Stimulated activated CD8-positive, alpha-beta memory T cell treated with anti-CD3 and anti-CD28 coated beads, Interleukin-4, amount 100 ng/mL, for 4 hours (primary cell): ENCODE data around the gene PPP1R3G.
"Not testable (repeated sequence)": the region's sequence is repeated elsewhere in the genome, so short reads cannot be mapped to it uniquely, and the experiment has no call there.

Experiments
- DNase-seq, 2 donors: peaks; one replicate each; pipeline ENCODE4 v3.0.0-alpha.2; 2020; ENCODE audit warnings: low read depth in 2 of 2, low spot score in 1 of 2

The PPP1R3G gene

GRCh38 chr6:5116243-5116991, 31.3 kb downstream of the PPP1R3G start:
- no peak for DNase-seq

DNA sequence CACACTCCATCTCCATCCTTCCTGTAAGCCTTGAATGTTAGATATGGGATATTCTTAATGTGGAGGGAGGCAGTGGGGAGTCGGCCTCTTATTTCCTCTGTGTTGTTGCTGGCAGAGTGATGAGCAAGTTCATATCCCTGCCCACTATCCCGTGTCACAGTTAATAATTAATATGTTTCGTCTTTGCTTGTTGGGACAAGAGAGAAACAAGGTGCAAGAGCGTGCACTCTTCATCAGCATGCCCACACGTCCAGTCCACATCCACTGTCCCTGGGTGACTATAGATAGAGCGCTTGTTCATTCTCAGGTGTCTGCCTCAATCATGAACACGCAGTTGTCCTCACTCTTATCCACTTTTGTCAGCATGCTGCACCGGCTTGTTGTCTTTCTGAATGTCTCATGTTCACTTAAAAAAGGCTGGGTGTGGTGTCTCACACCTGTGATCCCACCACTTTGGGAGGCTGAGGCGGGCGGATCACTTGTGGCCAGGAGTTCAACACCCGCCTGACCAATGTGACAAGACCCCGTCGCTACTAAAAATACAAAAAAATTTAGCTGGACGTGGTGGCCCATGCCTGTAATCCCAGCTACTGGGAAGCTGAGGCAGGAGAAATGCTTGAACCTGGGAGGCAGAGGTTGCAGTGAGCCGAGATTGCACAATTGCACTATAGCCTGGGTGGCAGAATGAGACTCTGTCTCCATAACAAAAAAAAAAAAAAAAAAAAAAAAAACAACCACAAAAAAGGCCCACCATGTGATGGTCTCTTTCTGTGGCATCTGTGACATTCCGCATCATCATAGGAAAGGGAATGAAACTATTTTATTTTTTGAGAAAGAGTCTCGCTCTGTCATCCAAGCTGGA, 34.2 kb downstream of the PPP1R3G start:
- DNase-seq: no peak

DNA sequence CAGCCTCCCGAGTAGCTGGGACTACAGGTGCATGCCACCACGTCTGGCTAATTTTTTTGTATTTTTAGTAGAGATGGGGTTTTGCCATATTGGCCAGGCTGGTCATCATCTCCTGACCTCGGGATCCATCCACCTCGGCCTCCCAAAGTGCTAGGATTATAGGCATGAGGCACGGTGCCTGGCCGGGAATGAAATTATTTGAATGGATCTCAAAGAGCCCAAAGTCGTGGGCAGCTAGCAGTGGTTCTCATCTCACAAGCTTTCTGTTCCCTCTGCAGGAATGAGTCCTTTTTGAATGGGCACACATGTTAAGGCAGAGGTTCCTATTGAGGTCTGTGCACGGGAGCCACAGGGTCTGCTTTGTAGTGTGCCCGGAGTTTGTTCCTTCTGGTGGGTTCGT, 34.9 kb downstream of the PPP1R3G start:
- no peak for DNase-seq

DNA sequence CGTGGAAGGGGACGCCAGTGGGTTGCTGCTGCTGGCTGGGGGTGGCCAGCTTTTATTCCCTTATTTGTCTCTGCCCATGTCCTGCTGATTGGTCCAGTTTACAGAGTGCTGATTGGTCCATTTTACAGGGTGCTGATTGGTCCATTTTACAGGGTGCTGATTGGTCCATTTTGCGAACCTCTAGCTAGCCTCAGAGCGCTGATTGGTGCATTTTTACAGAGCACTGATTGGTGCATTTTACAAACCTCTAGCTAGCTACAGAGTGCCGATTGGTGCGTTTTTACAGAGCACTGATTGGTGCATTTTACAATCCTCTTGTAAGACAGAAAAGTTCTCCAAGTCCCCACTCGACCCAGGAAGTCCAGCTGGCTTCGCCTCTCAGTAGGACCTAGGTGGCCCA, 35.4 kb downstream of the PPP1R3G start:
- not testable (repeated sequence) for DNase-seq

GRCh38 chr6:5121479-5121878, 36.3 kb downstream of the PPP1R3G start:
- DNase-seq: no peak

DNA sequence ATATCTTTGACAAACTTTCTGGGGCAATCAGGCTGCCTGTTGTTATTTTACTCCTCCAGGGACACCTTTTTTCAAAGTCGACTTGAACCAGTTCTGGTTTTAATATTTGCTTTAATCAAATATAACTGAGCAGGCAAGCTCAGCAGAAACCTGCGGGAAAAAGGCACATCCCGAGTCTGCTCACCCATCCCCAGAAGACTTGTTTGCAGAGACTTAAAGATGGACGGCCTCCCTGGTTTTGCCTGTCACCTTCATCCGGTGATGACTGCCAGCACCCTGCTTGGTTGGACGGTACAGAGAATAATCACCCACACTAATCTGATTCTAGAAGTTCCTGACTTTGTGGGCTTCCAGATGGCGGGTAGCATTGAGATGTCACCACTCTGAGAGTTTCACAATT, 36.8 kb downstream of the PPP1R3G start:
- no peak for DNase-seq

GRCh38 chr6:5122504-5123112, 37.5 kb downstream of the PPP1R3G start:
- DNase-seq: no peak

- no peak for DNase-seq
Observed at GRCh38 chr6:5123296-5124143, 38.4 kb downstream of the PPP1R3G start.

DNA sequence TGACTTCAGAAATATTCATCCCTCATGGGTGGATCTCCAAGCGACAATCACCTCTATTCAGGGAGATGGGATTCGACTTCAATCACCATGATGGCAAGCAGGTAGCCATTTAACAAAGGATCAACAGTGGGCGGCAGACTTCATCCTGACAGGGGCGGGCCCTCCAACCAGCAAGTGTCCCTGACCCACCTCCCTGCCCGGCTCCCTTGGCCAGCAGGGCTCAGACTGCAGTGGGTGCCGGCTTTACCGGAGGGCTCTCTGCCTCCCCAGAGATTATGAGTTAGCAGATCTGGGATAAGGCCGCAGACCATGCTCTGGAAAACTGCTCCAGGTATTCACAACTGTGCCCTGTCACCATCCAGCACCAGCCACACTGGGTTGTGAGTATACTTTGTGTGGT, 39.4 kb downstream of the PPP1R3G start:
- no peak for DNase-seq

- no peak for DNase-seq
Observed at GRCh38 chr6:5125152-5126006, 40.2 kb downstream of the PPP1R3G start.

DNA sequence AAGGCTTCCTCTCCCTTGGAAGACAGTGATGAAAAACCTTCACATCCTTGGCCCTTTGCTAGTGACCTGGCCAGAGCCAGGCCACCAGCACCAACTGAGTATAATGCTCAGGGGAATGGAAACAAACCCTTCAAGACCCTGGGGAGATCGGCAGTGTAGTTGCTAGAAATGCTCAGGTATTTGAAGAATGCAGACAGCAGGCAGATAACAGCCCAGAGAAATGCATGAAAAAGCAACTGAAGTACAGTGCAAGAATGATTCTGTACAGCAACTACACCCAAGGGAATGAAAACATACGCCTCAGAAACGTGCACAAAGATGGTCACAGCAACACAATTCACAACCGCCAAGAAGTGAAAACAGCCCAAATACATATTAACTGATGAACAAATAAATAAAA, 41.1 kb downstream of the PPP1R3G start:
- no peak for DNase-seq

GRCh38 chr6:5127106-5127687, 42.1 kb downstream of the PPP1R3G start:
- DNase-seq: no peak

- DNase-seq: no peak
Observed at GRCh38 chr6:5128351-5128750, 43.2 kb downstream of the PPP1R3G start.

DNA sequence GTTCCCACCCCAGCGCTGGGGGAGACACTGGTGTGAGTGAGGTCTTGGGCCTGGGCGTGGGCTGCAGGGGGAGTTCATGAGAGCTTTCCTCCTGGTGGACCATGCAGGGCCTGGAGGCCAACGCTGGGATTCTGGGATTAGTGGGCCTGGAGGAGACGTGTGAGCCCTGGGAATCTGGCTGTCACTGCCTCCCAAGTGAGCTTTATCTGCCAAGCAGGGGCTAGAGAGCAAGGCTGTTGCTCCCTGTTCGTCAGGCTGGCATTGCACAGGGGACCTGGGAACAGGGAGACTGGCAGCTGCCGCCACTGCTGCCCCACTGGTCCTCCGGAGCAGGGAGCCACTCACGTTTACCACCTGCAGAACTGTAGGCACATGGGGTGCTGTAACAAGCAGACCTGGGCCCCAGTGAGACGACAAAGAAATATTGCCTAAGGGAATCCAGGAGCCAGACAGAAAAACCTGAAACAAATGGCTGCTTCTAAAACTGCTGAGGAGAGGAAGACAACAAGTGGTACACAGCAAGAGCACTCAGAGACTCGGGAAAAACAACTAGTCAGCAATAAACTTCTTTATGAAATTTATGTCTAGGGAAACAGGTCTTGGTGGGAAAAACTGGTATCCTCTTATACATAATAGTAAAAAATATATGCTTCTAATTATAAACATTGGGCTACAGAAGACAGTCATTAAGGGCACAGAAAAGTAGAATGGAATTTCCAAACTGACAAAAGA, 45.2 kb downstream of the PPP1R3G start:
- DNase-seq: no peak

GRCh38 chr6:5132731-5133130, 47.6 kb downstream of the PPP1R3G start:
- no peak for DNase-seq

GRCh38 chr6:5133943-5134342, 48.8 kb downstream of the PPP1R3G start:
- no peak for DNase-seq

DNA sequence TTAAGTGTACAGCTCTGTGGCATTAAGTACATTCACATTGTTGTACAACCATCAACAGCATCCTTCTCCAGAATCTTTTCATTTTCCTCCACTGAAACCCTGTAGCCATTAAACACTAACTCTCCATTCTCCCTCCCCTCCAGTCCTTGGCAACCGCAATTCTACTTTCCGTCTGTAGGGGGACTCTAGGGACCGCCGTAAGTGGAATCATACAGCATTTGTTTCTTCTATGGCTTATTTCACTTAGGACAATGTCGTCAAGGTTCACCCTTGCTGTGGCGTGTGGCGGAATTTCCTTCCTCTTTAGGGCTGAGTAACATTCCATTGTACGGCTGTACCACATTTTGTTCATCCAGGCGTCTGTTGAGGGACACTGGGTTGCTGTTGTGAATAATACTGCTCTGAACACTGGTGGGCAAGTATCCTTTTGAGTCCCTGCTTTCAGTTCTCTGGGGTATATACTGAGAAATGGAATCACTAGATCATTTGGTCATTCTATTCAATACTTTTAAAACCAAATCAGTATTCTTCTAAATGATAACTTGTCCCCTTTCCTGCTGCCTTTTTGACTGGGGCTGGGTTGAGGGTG, 50.7 kb downstream of the PPP1R3G start:
- DNase-seq: peak in 1 of 2 donors; percentile 8

GRCh38 chr6:5136851-5137250, 51.7 kb downstream of the PPP1R3G start:
- DNase-seq: no peak
